Activated CD4-positive, CD25-positive, alpha-beta regulatory T cell (primary cell): Measurements from ENCODE around the gene ATXN7L1.
"Not testable (repeated sequence)": the region's sequence is repeated elsewhere in the genome, so short reads cannot be mapped to it uniquely, and the experiment has no call there.

Source experiments
- DNase-seq, 4 experiments: peaks; one replicate each; lab custom pipeline; 2025; lab: John Stamatoyannopoulos, UW

The ATXN7L1 gene

DNA sequence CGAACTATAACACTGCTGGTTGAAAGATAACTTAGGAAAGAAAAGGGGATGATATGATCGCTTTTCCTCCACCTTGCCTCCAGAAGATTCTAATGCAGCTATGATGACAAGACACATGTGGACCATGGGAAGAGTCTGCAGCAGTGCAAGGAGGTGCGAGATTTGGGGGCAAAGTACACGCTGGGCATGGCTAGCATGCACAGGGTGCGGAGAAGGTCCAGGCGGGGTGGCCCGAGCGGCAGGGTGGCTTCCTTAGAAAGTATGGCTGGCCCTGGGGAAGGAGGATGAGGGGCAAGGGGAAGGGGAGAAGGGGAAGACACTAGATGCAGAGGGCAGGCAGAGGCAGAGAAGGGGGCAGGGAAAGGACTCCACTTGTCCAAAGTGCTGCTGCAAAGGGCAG lies 15.6 kb downstream of the ATXN7L1 start:
- DNase-seq, result no peak

DNA sequence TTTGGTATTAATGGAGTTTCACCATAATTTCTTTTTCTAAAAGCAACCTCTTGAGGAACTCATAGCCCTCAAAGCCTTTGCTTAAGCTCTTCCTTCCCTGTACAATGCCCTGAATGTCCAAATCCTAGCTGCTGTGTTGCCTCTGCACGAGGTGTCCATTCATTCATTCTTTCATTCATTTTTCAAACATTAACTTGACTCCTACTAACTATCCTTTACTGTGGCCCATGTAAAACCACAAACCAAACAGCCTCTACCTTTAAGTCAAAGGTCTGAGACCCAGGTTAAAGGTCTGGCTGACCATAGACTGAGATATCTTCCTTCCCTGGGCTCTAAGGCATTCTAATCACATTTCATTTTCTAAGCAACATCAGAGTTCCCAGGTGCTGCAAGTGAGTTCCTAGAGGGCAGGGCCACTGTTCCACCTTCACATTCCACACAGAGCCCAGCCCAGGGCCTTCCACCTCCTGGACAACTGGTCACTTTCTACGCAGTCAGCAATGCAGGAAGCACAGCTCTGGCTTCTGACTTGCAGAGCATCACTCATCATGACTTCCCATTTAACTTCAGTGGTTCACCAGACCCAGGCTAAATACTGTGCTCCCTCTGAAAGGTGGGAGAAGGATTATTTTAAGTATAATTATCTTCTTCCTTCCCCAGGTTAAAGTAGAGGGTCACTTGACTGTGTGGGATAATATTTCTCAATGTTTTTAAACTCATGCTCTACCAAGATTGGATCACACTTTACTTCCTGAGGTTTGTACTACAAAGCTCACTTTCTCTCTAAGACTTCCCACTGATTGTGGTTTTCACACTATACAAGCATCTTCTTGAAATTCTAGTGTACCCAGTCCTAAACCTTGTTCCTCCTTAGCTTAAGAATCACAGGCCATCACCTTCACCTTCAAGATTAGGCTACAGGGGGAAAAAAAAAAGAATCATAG lies 19.1 kb downstream of the ATXN7L1 start:
- DNase-seq, result no peak

DNA sequence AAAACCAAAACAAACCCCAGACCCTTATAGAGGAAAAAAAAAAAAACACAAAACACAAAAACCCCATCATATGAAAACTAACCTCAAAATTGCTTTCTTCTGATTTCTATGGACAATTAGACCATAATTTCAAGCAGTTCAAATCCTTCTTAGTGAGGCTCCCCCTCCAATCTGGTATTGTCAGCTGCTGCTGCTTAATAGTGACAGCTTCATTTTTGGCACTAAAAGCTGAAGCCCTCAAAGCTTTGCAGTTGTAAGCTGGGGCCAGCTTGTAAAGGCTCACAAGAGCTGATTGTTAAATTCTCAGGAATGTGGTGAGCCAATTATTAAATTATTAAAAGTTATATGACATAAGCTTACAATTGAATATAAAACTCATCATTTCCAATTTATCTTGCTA lies 21.9 kb downstream of the ATXN7L1 start:
- DNase-seq, result no peak

DNA sequence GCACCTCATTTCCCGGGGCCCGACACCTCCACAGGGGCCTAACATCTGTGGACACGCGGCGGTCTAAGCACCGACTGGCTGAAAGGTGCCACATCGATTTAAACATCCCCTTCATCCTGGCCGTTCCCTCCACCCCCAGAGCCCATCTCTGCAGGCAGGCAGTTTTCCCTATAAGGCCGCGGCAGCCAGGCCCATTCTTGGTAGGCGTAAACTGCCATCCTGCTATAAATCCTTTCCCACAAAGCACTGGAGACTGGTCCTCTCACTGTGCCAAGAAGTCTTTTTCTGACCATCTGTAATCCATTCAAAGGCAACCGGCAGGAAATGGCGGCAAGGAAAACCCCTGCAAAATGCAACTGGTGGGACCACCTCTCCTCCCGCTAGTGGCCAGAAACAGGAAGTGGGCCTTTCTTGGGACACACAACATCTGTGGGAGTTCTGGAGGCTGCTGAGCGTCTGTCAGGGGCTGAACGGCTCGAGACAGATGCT lies 22.4 kb downstream of the ATXN7L1 start:
- DNase-seq, result no peak

DNA sequence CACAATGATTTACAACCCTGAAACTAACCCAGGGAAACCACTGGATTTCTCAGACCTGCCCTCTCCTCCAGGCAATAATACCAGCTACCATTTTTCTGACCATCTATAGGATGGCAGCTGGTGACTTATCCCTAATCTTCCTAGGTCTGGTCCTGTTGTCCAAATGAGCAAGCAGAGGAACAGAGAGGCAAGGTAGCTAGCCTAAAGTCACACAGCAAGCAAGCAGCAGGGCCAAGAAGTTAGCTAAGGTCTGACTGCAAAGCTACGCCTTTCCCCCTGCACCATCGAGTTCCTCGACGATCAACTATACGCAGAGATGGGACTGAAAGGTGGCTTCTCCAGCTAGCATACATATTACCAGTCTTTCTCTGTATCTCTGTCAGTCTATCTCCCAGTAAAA lies 25.3 kb downstream of the ATXN7L1 start:
- DNase-seq, result no peak

DNA sequence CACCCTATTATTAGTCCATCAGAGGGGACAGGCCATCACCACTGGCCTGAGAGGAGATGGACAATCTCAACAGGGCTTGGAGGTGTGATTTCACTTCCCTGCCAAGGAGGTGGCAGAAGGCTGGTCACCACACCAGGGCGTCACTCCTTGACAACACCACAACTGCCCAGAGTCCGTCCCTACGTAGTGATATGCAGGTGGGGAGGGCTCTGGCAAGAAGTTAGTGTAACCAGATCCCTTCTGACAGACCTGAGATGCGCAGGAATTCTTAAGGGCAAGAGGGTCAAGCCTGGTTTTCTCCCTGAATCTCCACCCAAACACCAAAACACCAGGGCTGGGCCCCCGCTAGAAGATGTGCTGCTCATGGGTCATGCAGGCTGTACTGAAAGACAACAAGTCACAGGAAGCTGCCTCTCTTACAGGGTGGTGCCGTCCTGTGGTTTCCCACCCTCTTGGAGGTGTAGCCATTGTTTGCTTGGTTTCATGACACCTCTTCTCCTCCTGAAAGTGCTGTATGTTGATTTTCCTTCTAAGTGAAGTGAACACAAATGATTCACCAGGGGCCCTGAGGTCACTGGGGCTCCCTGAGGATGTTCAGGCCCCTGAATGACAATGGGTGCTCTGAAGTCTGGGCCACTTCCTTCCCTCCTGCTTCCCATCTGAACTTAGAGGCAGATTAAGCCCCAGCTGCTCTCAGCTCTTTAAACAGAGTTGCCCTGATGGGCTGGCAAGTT lies 27.1 kb downstream of the ATXN7L1 start:
- peak in 3 of 4 experiments; percentile 7 to 21 (median 19) for DNase-seq

DNA sequence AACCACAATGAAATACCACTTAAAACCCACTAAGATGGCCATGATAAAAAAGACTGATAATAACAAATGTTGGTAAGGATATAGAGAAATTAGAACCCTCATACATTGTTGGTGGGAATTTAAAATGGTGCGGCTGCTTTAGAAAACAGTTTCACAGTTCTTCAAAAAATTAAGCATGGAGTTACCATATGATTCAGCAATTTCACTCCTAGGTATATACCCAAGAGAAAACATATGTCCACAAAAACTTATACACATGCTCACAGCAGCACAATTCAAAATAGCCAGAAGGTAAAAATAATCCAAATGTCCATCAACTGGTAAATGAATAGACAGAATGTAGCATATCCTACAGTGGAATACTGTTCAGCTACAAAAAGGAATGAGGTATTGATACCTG lies 30.0 kb downstream of the ATXN7L1 start:
- no peak for DNase-seq

DNA sequence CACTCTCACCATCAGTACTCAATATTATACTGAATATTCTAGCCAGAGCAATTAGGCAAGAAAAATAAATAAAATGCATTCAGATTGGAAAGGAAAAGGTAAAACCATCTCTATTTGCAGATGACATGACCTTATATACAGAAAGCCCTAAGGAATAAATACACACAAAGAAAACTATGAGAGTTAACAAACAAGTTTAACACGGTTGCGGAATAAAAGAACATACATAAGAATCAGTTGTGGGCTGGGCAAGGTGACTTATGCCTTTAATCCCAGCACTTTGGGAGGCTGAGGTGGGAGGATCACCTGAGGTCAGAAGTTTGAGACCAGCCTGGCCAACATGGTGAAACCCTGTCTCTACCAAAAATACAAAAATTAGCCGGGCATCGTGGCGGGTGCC lies 31.7 kb downstream of the ATXN7L1 start:
- not testable (repeated sequence) for DNase-seq

DNA sequence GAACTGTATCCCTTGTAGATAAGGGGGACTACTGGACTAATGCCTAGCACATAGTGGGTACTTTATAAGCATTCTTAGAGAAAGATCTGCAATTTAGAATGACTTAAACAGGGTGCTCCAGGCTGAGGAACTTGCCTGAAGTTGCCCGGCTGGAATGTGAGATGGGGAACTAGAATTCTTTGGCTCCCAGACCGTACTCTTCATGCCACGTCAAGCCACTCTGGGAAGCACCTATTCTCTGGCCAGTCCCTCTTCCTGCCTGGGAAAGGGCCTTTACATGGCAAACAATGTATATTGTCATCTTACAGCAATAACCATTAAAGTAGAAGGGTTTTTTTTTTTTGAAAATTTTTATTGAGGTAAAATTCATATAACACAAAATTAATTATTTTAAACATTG lies 34.5 kb downstream of the ATXN7L1 start:
- DNase-seq, result no peak

DNA sequence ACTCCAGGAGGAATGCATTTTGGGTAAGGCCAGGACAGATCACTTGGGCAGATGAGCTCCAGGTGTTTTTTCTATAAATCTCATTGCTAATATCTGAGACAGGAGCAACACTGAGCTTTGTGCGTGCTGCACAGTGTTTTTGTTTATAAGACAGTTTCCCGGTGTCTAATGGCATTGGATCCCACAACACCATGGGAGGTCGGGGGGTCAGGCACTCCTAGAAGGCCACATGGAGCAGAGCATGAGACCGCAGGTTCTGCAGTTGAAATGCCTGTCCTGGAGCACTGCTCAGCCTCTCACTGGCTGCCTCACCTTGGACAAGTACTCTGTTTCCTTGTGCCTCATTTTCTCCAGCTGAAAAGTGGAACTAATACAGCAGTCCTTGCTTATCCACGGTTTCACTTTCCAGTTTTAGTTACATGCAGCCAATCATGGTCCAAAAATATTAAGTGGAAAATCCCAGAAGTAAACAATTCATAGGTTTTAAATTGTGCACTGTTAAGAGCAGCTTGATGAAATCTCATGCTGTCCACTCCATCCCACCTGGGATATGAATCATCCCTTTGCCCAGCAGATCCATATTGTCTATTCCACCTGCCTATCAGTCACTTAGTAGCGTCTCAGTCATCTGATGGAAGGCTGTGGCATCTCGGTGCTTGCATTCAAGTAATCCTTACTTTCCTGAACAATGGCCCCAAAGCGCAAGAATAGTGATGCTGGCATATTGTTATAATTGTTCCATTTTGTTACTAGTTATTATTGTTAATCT lies 35.2 kb downstream of the ATXN7L1 start:
- no peak for DNase-seq

DNA sequence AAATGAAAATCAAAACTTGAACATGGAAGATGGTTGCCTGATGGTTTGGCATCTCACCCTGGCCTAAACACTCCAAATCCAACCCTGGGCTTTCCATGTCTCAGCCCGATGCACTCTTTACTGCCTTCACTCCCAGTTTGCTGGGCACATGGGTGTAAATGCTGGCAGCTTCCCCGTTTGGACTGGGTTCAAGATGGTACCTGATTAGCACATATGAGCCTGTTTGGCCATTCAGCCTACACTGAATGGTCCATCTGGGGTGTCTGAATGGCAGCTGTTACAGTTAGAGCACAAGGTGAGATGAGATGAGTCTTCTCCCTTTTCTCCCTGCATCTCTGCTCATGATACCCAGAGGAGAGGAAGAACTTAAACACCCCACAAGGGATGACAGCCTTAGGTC lies 37.1 kb downstream of the ATXN7L1 start:
- DNase-seq, result no peak

DNA sequence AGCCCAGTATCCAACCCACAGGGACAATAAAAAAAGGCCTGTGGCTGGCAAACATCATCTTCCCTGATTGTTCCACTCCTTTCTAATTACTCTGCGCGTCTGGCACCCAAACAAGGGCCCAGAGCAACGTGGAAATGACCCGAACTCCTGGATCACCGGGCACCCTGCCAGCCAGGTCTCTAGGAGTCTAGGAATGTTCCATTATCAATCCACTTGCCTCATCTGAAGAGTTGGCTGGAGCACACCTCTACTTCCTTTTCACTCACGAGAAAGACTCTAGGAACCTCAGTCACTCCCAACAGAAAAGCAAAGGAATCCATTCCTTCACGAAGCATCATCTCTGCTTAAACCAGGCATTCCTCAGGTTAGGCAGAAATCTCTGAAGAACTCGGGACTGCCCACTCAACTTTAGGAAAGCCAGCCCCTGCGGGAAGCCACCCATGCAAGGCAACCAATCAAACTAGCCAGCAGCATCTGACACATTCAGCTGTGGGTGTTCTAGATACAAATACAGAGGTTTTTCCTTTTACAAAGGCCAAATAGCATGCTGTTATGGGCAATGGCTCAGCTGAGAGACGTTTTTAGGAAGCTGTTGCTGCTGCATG lies 37.7 kb downstream of the ATXN7L1 start:
- no peak for DNase-seq

DNA sequence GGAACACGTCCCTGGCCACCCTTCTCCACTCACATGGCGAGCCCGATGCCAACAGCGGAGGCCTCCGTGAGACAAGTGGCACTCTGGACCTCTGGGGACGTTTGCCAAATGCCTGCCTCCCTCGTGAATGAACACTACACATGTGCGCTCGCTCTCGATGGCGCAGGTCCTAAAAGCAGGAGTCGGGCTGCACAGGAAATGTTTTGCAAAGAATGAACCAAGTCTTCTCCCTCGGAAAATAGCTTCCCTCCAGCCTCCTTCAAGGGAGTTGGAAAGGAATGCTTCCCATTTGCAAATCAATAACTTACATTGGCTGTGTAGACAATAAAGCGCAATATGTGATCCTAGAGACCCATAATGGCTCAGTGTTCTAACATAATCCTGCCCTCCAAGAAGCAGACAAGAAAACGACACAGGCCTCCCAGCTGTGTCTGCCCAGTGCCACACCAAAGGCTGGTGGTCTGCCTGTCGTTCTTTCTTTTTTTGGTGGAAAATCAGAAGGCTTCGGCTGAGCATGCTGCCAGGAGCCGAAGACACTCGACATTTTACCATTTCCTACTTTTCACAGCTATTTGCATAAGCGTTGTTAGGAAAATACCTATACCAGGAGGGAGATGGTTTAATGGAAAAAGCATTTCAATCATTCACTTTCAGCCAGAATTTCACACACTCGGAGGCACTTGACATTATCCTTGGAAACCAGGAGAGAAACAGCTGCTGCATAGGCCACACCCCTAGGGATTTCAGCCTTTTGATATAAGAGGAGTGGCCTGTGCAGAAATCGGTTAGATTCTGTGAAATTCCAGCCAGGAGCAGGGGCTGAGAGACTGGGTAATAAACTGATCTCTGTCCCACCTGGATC lies 38.4 kb downstream of the ATXN7L1 start:
- DNase-seq, result no peak

DNA sequence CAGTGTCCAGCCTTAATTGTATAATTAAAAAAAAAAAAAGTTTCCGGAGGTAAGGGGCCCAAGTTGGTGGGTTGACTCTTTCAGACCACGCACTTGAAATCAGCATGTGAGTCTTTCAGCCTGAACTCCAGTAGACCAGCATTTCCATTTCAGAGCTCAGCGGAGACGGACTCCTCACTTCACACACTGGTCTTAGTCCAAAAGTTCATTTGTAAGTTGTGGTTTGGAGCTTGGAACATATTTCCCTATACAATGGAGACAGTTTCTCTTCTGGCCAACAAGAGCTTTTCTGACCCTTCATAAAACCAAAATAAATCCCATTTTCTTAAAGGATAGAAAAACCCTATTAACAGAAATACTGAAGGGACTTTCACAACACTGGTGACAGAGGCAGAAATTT lies 41.0 kb downstream of the ATXN7L1 start:
- DNase-seq, result no peak

DNA sequence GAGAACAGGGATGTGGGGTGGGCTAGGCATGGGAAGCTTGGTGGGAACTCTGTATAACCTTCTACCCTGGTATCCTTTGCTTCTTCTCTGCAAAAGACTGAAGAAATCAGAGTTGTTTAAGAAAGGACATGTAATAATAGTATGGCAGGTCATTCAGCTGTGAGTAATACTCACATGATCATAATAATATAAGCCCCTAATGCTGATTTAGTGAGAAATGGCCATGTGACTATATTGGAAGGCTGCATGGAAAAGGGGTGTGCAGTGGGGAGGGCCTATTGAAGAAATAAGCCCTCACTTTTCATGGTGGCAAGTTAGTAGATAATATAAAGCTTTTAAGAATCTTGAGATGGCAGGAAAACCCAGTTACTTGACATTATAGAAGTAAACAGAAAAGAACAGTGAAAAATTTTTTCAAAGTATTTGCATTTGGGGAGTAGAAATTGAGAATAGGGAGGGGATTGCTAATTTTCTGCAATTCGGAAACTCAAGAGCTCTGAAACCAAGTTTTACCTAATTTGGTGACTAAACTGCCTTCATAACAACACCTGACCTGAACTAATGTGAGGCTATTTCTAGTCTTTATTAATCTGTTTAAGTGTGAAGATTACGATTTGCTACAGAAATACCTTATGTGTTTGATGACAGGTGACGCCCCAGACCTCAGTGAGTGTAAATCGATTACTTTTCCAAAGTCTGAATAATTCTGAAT lies 44.4 kb downstream of the ATXN7L1 start:
- DNase-seq, result no peak

DNA sequence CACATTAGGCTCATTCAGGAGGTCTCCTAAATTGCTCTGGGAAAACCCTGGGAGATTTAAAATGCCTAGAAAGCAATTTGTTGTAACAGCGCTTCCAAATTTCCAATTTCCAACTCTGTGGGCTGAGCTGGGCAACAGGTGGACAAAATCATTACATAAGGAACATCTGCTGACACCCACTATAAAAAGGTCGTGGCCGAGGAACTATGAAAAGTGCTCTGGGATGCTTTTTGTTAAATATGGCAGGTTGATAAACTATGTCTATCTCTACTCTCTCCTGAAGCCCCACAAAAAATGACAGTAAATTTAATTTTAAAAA lies 45.1 kb downstream of the ATXN7L1 start:
- no peak for DNase-seq

DNA sequence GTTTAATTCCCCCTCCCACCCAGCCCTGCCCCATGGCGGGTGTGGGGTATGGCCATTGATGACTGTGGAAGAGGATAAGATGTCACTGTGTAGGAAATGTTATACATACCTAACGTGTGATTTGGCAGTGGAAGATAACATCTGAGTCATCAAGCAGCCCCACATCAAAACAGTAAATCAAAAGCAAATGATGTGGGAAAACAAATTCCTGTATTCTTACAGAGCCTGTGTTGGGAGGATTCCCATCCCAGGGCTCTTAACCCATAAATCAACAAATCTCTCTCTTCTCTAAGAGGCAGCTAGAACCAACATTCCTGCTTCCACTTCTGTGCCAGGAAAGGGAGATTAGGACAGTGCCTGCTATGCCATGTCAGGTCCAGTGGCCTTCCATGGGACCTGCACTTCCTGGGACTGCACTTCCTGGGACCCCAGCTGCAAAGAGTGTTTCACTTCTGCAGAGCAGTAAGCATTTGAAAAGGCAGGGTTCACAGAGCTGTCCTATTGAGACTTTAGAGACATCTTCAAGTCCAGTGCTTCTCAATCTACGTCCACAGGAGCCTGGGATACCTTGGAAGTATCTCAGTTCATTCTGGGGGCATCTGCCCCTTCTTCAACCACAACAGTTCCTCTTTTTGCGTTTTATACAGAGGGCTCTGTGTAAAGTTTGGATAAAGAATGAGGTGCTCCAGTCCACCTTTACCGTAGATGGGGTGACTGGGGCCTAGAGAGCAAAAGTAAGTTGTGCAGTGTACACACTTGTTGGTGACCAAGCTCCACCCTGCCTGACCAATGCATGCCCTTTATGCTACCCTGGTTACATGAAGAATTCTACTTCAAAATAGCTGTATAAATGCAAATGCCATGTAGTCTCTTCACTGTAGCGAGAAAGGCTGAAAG lies 45.7 kb downstream of the ATXN7L1 start:
- DNase-seq, result no peak

DNA sequence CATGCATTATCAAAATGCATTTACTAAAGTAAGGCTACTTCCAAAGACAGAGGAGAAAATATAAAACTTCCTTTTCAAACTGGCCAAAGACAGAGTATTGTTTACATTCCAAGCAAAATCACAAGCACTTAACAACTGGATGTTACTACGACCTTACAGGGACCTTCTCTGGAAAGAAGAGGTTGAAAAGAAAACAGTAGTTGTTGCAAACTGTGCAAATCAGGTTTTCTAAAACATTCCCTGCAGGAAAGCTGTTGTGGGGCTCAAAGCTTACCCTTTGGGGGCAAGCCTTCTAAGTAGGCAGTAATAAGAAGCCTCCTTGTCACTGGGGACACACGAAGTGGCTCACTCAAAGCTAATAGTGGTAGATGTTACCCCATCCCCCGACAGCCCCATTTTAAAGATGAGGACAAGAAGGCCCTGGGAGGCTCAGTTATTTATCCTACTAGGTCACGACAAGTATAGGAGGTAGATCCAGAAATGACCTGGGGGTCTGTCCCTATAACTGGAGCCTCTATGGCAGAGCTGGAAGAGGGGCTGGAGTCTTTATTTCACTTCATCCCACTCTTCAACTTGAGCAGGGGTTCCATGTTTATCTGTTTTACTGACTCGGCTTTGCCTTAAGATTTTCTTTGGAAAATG lies 46.6 kb downstream of the ATXN7L1 start:
- no peak for DNase-seq

DNA sequence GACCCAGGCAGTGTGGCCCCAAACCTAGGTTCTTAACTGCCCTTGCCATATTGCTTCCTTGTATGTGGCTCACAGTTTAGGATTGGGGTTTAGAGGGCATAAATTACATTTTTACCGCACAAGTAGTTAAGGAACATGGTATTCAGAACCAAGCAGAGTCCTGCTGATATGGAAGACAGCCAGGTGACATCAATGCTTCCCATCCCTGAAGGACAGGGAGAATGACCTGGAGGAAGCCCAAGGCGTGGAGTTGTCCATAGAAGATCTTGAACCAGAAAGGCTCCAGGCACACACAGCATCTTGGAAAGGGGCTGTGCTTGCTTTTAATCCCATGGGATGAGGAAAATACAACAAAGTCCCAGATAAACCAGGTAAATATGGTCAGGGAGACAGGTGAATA lies 48.3 kb downstream of the ATXN7L1 start:
- DNase-seq, result no peak
